ENCODE measurements around the gene PKD1. TPM values are rescaled to one million over a fixed set of nuclear protein-coding genes. Genes with fewer than 3 reads are reported as not detected.
"Not testable (repeated sequence)": the region's sequence is repeated elsewhere in the genome, so short reads cannot be mapped to it uniquely, and the experiment has no call there.

PKD1 gene
- total RNA-seq, 1 experiment from 2014 or later = 14.1 TPM

- DNase-seq (ENCODE audit: low spot score) = not testable (repeated sequence)
Measured at GRCh38 chr16:2124377-2124693, 11.4 kb downstream of the PKD1 start.

GRCh38 chr16:2123706-2124376 is 11.9 kb downstream of the PKD1 start:
- DNase-seq (ENCODE audit: low spot score) = not testable (repeated sequence)

GRCh38 chr16:2122934-2123683 is 12.6 kb downstream of the PKD1 start:
- not testable (repeated sequence) for DNase-seq (ENCODE audit: low spot score)

GRCh38 chr16:2122429-2122828 is 13.3 kb downstream of the PKD1 start:
- no peak for DNase-seq (ENCODE audit: low spot score)

- no peak for DNase-seq (ENCODE audit: low spot score)
Measured at GRCh38 chr16:2121853-2122252, 13.8 kb downstream of the PKD1 start.

GRCh38 chr16:2121325-2121724 is 14.4 kb downstream of the PKD1 start:
- DNase-seq (ENCODE audit: low spot score) = not testable (repeated sequence)

GRCh38 chr16:2117960-2118722 is 17.6 kb downstream of the PKD1 start:
- not testable (repeated sequence) for DNase-seq (ENCODE audit: low spot score)

GRCh38 chr16:2117341-2117740 is 18.4 kb downstream of the PKD1 start:
- DNase-seq (ENCODE audit: low spot score) = not testable (repeated sequence)

GRCh38 chr16:2116428-2116827 is 19.3 kb downstream of the PKD1 start:
- DNase-seq (ENCODE audit: low spot score) = not testable (repeated sequence)

- DNase-seq (ENCODE audit: low spot score) = no peak
Measured at GRCh38 chr16:2115591-2115973, 20.1 kb downstream of the PKD1 start.

GRCh38 chr16:2114885-2115590 is 20.7 kb downstream of the PKD1 start:
- not testable (repeated sequence) for DNase-seq (ENCODE audit: low spot score)

GRCh38 chr16:2114225-2114624 is 21.5 kb downstream of the PKD1 start:
- DNase-seq (ENCODE audit: low spot score) = not testable (repeated sequence)

GRCh38 chr16:2112539-2113106 is 23.1 kb downstream of the PKD1 start:
- not testable (repeated sequence) for DNase-seq (ENCODE audit: low spot score)

GRCh38 chr16:2111412-2112335 is 24.0 kb downstream of the PKD1 start:
- not testable (repeated sequence) for DNase-seq (ENCODE audit: low spot score)

- DNase-seq (ENCODE audit: low spot score) = not testable (repeated sequence)
Measured at GRCh38 chr16:2111009-2111353, 24.7 kb downstream of the PKD1 start.

- not testable (repeated sequence) for DNase-seq (ENCODE audit: low spot score)
Measured at GRCh38 chr16:2110332-2111008, 25.2 kb downstream of the PKD1 start.

GRCh38 chr16:2109872-2110271 is 25.8 kb downstream of the PKD1 start:
- DNase-seq (ENCODE audit: low spot score) = not testable (repeated sequence)

GRCh38 chr16:2109271-2109580 is 26.5 kb downstream of the PKD1 start:
- not testable (repeated sequence) for DNase-seq (ENCODE audit: low spot score)

GRCh38 chr16:2108446-2109270 is 27.0 kb downstream of the PKD1 start:
- DNase-seq (ENCODE audit: low spot score) = not testable (repeated sequence)

All from H4 (cell line).